OCI-LY3 (cell line): Measurements from ENCODE around the gene PAPSS2.
A peak's percentile ranks its signal among the peaks of the same experiment; 100 is the strongest.
"Not testable (repeated sequence)": the region's sequence is repeated elsewhere in the genome, so short reads cannot be mapped to it uniquely, and the experiment has no call there.

Experiments
- H2AFZ ChIP-seq: fragments of 200-600, 300-600 bp; shearing (Covaris generic); 2 replicates; pipeline ENCODE4 v1.6.0; 2014; ENCODE audit warnings: antibody characterized with exemption, low read depth, low read length
- H3K27ac ChIP-seq: fragments of 200-600, 300-600 bp; sonication (generic); 2 replicates; pipeline ENCODE4 v1.5.1; 2014; ENCODE audit warnings: mild to moderate bottlenecking, low read length, moderate library complexity, mixed read lengths
- H3K27me3 ChIP-seq: fragments of 200-600, 300-600 bp; sonication (generic); 2 replicates; pipeline ENCODE4 v1.6.1; 2014; ENCODE audit warnings: low read depth, low read length, mixed read lengths
- H3K36me3 ChIP-seq: fragments of 200-600, 300-600 bp; sonication (generic); replicated peaks from 2 replicates; pipeline ENCODE3; 2014; ENCODE audit warnings: low read depth, low read length, mixed read lengths
- H3K4me1 ChIP-seq: fragments of 300-600, 200-600 bp; sonication (generic); 2 replicates; pipeline ENCODE4 v1.6.1; 2014; ENCODE audit warnings: low read length, mixed read lengths
- H3K4me2 ChIP-seq: fragments of 200-600, 300-600 bp; sonication (generic); 2 replicates; pipeline ENCODE4 v1.6.1; 2014; ENCODE audit warnings: low read length, mixed read lengths
- H3K4me3 ChIP-seq: fragments of 300-600, 200-600 bp; sonication (generic); 2 replicates; pipeline ENCODE4 v1.5.1; 2014; ENCODE audit warnings: antibody characterized with exemption, mild to moderate bottlenecking, low read length, moderate library complexity
- H3K79me2 ChIP-seq: fragments of 300-600, 200-600 bp; shearing (Covaris generic); 2 replicates; pipeline ENCODE4 v1.6.1; 2014; ENCODE audit warnings: mild to moderate bottlenecking, low read length, mixed read lengths
- H3K9ac ChIP-seq: fragments of 300-600, 200-600 bp; shearing (Covaris generic); 2 replicates; pipeline ENCODE4 v1.6.0; 2014; ENCODE audit warnings: mild to moderate bottlenecking, low read length, moderate library complexity
- H3K9me3 ChIP-seq: fragments of 200-600, 300-600 bp; shearing (Covaris generic); 2 replicates; pipeline ENCODE4 v1.6.1; 2014; ENCODE audit warnings: low read length, mixed read lengths; ENCODE audit not compliant: insufficient read depth
- H4K20me1 ChIP-seq: fragments of 200-600, 300-600 bp; sonication (generic); 2 replicates; pipeline ENCODE4 v1.6.1; 2016; ENCODE audit warnings: low read length, mixed read lengths; ENCODE audit not compliant: insufficient read depth
- EZH2phosphoT487 ChIP-seq: fragments of 200-600 bp; shearing (Covaris generic); IDR thresholded peaks from 2 replicates; pipeline ENCODE4 v1.6.1; 2018; ENCODE audit warnings: antibody characterized with exemption, mixed run types, low read depth
- TF ChIP-seq, protein P1 (sequence below): fragments of 200-600, 300-600 bp; sonication (generic); IDR thresholded peaks from 2 replicates; pipeline ENCODE4 v1.5.1; 2014; ENCODE audit warnings: antibody characterized with exemption, low read length, low read depth

The PAPSS2 gene

GRCh38 chr10:87729940-87730339, 70.3 kb downstream of the PAPSS2 start:
- Histone ChIP-seq H3K27ac (no peak overlapping the region), H3K4me1 (no peaks in the 10 kb centered on the region), H3K9me3 (no peaks in the 10 kb centered on the region), H3K4me3 (no peak overlapping the region), H2AFZ (no peak overlapping the region), H4K20me1 (no peaks in the 10 kb centered on the region), H3K4me2 (no peak overlapping the region), H3K27me3 (no peaks in the 10 kb centered on the region), H3K79me2 (no peaks in the 10 kb centered on the region), H3K9ac (no peak overlapping the region), H3K36me3 (no peaks in the 10 kb centered on the region)
- TF ChIP-seq, protein P1, sequence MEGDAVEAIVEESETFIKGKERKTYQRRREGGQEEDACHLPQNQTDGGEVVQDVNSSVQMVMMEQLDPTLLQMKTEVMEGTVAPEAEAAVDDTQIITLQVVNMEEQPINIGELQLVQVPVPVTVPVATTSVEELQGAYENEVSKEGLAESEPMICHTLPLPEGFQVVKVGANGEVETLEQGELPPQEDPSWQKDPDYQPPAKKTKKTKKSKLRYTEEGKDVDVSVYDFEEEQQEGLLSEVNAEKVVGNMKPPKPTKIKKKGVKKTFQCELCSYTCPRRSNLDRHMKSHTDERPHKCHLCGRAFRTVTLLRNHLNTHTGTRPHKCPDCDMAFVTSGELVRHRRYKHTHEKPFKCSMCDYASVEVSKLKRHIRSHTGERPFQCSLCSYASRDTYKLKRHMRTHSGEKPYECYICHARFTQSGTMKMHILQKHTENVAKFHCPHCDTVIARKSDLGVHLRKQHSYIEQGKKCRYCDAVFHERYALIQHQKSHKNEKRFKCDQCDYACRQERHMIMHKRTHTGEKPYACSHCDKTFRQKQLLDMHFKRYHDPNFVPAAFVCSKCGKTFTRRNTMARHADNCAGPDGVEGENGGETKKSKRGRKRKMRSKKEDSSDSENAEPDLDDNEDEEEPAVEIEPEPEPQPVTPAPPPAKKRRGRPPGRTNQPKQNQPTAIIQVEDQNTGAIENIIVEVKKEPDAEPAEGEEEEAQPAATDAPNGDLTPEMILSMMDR: no peak
- TF ChIP-seq EZH2phosphoT487: no peak

- no peaks in the 10 kb centered on the region for H3K27me3 ChIP-seq
- H3K79me2 ChIP-seq: no peaks in the 10 kb centered on the region
- H3K4me2 ChIP-seq: no peak overlapping the region
- H4K20me1 ChIP-seq: no peaks in the 10 kb centered on the region
- no peak overlapping the region for H2AFZ ChIP-seq
- H3K4me1 ChIP-seq: no peaks in the 10 kb centered on the region
- no peak overlapping the region for H3K9ac ChIP-seq
- H3K36me3 ChIP-seq: no peaks in the 10 kb centered on the region
- H3K27ac ChIP-seq: no peak overlapping the region
- H3K4me3 ChIP-seq: no peak overlapping the region
- TF ChIP-seq EZH2phosphoT487: no peak
- TF ChIP-seq, protein P1: no peak
- no peaks in the 10 kb centered on the region for H3K9me3 ChIP-seq
Measured at GRCh38 chr10:87733081-87733480, 73.4 kb downstream of the PAPSS2 start.

GRCh38 chr10:87734987-87735827, 75.5 kb downstream of the PAPSS2 start:
- H3K9ac ChIP-seq: no peak overlapping the region
- no peak for TF ChIP-seq EZH2phosphoT487
- TF ChIP-seq, protein P1: peak; percentile 75
- H3K9me3 ChIP-seq: no peaks in the 10 kb centered on the region
- H2AFZ ChIP-seq: no peak overlapping the region
- H3K4me3 ChIP-seq: no peak overlapping the region
- no peak overlapping the region for H3K27ac ChIP-seq
- H3K27me3 ChIP-seq: no peaks in the 10 kb centered on the region
- H3K4me1 ChIP-seq: no peaks in the 10 kb centered on the region
- H4K20me1 ChIP-seq: no peaks in the 10 kb centered on the region
- H3K36me3 ChIP-seq: no peaks in the 10 kb centered on the region
- no peaks in the 10 kb centered on the region for H3K79me2 ChIP-seq
- H3K4me2 ChIP-seq: 0 out of 2 replicates have a peak overlapping the region, but pooled peaks have one; percentile 20

DNA sequence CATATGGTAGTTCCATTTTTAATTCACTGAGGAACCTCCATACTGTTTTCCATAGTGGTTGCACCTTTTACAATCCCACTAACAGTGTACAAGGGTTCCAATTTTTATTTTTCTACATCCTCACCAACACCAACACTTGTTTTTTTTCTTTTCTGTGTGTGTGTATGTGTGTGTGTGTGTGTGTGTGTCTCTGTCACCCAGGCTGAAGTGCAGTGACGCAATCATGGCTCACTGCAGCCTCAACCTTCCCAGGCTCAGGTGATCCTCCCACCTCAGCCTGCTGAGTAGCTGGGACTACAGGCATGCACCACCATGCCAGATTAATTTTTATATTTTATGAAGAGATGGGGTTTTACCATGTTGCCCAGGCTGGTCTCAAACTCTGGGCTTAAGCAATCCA, 78.6 kb downstream of the PAPSS2 start:
- not testable (repeated sequence) for H3K4me1 ChIP-seq, H4K20me1 ChIP-seq, H2AFZ ChIP-seq, H3K4me2 ChIP-seq, H3K36me3 ChIP-seq, H3K4me3 ChIP-seq, H3K27ac ChIP-seq, H3K27me3 ChIP-seq, H3K79me2 ChIP-seq, H3K9me3 ChIP-seq, H3K9ac ChIP-seq
